ENCODE data around the gene LRRC4C. TPM values are rescaled to one million over a fixed set of nuclear protein-coding genes. Genes with fewer than 3 reads are reported as not detected.
"Not testable (repeated sequence)": the region's sequence is repeated elsewhere in the genome, so short reads cannot be mapped to it uniquely, and the experiment has no call there.

Gene LRRC4C
- polyA plus RNA-seq, 1 donor: 1.2 TPM

- no peak for DNase-seq
Measured at GRCh38 chr11:40215556-40215955, 1243.9 kb downstream of the LRRC4C start.

GRCh38 chr11:40207416-40207815 lies 1252.0 kb downstream of the LRRC4C start:
- no peak for DNase-seq

GRCh38 chr11:40204228-40204627 lies 1255.2 kb downstream of the LRRC4C start:
- no peak for DNase-seq

DNA sequence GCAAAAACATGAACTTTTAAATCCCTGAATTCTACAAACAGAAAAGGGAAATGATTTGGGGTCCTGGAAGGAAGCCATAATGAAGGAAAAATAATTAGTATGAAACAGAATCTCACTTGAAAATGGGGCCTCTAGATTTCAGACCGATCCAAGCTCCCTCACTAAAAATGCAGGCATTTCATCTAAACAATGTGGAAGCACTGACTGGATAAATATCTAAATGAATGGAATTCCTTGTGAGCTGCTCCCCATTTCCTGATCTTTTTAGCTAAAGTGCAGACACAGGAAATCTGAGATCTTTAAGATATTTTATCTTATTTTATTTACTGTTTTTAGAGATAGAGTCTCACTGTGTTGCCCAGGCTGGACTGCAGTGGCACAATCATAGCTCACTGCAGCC lies 1255.8 kb downstream of the LRRC4C start:
- no peak for DNase-seq

GRCh38 chr11:40202589-40203270 lies 1256.7 kb downstream of the LRRC4C start:
- DNase-seq: no peak

GRCh38 chr11:40192590-40192989 lies 1266.9 kb downstream of the LRRC4C start:
- DNase-seq: not testable (repeated sequence)

GRCh38 chr11:40190294-40190693 lies 1269.2 kb downstream of the LRRC4C start:
- no peak for DNase-seq

DNA sequence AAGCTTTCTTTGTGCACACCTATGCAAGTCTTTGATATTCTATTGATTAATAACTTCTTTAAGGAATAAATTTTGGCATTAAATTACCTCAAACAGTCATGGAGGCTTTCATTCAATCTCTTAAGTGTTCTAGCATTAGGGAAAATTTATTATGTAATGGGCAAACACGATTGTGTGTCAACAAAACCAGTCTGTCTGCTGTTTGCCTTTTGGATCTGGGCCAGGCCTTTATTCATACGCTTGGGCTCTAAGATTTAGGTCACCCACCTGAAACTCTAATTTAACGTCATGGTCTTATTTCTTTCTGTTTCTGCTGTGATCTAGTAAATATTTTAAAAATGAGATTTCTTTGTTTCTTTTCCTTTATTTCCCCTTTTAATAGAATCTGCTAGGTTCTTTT lies 1270.6 kb downstream of the LRRC4C start:
- DNase-seq: no peak

GRCh38 chr11:40187295-40187694 lies 1272.2 kb downstream of the LRRC4C start:
- no peak for DNase-seq

- DNase-seq: no peak
Measured at GRCh38 chr11:40186437-40187263, 1272.8 kb downstream of the LRRC4C start.

DNA sequence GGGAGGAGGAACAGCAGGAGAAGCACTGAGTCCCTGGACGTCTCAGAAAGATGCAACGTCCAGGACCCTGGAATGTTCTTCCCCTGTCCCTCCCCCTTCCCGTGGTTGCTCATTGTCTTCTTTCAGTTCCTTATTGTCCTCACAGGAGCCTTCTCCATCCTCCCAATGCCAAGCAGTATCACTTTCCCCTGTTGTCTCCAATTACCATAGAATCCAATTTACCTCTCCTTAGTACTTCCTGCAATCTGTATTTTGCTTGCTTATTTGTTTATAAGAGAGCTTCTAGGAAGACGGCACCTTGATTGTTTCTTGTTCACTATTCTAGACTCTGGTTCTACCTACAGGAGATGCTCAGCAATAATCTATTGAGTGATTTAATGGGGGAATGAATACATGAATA lies 1273.7 kb downstream of the LRRC4C start:
- no peak for DNase-seq

GRCh38 chr11:40183073-40184064 lies 1276.1 kb downstream of the LRRC4C start:
- no peak for DNase-seq

GRCh38 chr11:40179541-40179940 lies 1279.9 kb downstream of the LRRC4C start:
- no peak for DNase-seq

- DNase-seq: no peak
Measured at GRCh38 chr11:40178470-40178869, 1281.0 kb downstream of the LRRC4C start.

DNA sequence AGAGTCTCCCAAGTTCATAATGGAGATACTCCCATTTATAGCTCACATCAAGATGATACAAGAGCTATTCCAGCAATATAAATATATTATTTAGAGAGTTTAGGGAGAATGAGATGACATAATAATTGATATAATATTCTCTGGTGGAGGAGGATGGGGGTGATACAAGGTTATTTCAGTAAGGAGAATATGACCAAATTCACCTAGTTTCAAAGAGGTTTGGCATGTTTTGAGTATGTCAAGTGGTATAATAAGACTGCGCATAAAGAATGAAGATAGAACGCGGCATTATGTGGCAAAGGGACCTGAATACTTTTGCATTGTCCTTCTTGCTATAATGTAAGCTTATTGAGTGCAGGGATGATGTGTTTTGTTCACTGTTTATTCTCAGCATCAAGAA lies 1283.5 kb downstream of the LRRC4C start:
- no peak for DNase-seq

DNA sequence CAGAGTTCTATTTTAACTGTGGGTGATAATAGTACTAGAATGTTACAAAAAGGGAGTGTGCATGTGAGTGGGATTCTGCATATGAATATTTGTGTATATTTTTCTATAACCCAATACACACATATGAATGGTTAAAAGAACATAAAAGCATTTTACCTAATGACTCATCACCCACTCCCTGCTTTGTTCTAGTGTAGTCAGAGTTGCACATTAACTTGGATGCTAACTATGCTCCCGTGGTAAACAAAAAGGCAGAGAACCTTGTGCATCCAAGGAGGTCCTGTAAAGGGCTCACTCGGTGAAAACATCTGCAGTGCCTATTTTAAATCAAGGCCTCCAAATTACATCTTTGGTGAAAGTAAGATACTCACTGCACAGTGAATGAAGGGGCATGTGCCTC lies 1289.4 kb downstream of the LRRC4C start:
- DNase-seq: no peak

DNA sequence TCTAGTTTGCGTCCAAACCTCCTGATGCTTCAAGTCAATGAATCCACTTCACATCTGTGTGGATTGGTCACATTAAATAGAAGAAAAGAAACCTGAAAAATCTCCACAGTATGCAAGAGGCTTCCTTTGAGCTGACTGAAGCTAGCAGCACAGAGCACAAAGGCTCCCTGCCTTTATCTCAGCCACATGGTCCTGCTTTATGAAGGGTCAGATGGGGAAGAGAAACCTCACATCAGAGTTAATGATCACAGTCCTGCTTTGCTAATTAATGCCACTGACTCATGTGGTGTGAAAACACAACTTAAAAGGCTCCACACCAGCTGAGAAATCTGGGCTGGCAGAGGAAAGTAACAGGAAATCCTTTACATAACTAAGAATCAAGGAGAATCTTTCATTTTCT lies 1291.0 kb downstream of the LRRC4C start:
- DNase-seq: no peak

- not testable (repeated sequence) for DNase-seq
Measured at GRCh38 chr11:40167805-40168204, 1291.6 kb downstream of the LRRC4C start.

GRCh38 chr11:40166892-40167291 lies 1292.6 kb downstream of the LRRC4C start:
- no peak for DNase-seq

- no peak for DNase-seq
Measured at GRCh38 chr11:40162901-40163883, 1296.3 kb downstream of the LRRC4C start.

DNA sequence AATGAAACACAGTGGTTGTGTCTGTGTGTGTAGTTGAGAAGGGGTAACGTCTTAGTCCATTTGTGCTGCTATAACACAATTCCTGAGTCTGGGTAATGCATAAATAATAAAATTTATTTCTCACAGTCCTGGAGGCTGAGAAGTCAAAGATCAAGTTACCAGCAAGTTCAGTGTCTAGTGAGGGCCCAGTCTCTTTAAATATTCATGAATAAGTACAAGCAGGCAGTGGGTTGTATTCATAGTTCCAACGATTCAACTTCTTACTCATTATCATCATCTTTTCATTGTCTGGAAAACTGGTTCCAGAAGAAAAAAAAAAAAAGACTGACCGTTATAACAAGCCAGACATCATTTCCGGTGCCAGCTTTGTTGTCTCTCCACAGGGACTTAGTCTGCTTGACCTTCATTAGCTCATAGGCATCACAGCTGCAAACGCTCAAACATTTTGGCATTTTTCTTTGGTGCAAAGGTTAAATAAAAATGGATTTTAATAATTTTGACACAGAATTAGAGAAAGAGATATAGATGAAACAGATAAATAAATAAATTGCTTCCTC lies 1297.5 kb downstream of the LRRC4C start:
- no peak for DNase-seq

Measured in hindlimb muscle (tissue), 1 donor.